SKM-1 (cell line): ENCODE results near the gene PCSK2.

Experiments used
- DNase-seq: peaks from one replicate; lab custom pipeline; 2025; ENCODE audit not compliant: unreplicated experiment; lab: John Stamatoyannopoulos, UW

Gene PCSK2

DNA sequence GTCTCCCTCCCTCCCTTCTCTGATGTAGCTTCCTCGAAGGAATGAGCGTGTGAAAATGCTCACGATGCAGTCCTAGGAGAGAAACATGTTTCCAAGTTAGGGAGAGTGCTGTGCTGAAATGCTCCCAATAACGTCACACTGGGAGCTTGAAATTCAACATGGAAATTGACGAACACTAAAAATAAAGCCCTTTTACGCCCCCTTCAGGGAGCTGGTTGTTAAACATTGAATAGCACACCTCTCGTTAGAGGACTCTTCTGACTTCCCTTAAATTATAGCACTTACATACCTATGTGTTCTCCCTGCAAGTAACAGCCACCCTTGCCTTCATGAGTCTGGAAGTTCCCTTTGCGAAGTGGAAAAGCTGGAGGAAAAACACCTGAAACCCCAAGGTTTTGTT is 215.7 kb downstream of the PCSK2 start:
- no peak for DNase-seq

DNA sequence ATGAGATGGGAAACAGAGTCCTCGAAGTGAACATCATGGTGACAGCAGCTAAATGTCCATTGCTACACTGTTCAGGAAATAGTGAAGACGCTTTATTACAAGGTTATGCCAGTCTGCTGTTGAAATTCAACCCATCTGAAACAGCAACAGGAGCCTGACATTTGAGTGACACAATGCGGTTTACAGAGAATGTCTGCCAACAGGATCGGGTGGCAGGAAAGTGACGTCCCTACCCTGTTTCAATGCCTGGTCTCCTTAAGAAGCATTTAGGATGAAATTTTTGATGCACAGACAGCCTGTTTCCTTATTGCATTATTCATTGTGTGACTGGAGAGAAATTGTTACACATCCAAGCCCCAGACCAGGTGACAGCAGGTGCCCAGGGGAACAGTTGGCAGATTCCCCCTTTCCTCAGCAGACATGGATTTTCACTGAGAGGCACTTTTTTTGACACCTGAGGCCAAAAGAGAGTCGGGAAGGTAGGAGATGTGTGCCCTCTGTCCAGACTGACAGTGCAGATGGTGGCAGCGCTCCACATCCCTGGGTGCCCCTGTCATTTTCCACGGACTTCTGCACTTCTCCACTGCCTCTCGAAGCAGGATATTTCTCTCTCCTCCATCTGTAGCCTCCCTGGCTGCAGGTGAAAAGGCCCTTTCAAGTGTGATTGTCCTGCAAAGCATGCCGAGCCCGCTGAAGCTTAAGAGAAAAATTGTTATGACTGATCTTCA is 216.5 kb downstream of the PCSK2 start:
- no peak for DNase-seq

GRCh38 chr20:17444091-17444490 is 217.3 kb downstream of the PCSK2 start:
- no peak for DNase-seq

- DNase-seq = no peak
These were observed 218.7 kb downstream of the PCSK2 start for GRCh38 chr20:17445543-17445942.

DNA sequence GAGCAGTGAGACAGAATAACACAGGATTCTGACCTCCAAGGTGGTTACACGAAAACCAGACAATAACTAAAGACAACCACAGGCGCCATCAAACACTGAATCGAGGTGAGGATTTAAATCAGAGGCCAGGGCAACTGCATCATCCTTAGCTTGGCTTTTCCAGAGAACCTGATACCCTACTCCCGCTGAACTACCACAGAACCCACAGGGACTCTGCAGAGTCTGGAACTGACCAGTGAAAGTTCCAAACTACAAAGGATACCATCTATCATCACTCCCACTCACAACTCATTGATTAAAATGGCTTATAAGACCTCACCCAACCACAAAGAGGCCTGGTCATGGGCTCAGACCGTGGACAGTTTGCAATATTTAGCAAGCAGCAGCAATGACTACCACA is 219.3 kb downstream of the PCSK2 start:
- no peak for DNase-seq

GRCh38 chr20:17448071-17448470 is 221.2 kb downstream of the PCSK2 start:
- no peak for DNase-seq

DNA sequence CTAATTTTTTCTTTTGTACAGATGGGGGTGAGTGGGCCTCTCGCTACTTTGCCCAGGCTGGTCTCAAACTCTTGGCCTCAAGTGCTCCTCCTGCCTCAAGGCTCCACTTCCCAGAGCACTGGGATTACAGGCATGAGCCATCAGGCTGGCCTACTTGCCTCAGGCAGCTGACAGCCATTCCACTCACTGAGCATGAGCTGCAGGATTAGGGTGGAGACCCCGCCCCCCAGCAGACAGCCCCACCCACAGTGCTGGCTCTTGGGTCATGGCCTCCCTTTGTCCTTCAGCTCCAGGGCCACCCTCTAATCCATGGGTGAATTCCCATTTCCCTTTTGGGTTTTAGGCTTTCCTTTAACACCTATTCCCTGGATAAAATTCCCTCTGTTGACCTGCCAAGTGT is 222.2 kb downstream of the PCSK2 start:
- no peak for DNase-seq

GRCh38 chr20:17452441-17452840 is 225.6 kb downstream of the PCSK2 start:
- DNase-seq = no peak

GRCh38 chr20:17453592-17453991 is 226.8 kb downstream of the PCSK2 start:
- DNase-seq = no peak

DNA sequence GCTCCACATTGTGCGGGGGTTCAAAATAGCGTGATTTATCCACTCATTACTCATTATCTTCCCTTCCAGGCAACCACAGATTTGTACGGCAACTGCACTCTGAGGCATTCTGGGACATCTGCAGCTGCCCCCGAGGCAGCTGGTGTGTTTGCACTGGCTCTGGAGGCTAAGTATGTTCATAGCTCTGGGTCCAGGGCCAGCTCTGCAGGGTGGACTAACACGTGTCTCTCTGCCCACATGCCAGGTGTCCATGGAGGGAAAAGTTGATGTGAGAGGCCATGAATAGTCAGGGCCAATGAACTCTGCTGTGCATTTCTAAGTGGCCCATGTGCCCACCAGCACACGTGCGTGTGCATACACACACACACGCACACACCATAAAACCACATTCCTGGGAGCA is 229.4 kb downstream of the PCSK2 start:
- DNase-seq = no peak

- no peak for DNase-seq
These were observed 230.2 kb downstream of the PCSK2 start for GRCh38 chr20:17457079-17457478.

DNA sequence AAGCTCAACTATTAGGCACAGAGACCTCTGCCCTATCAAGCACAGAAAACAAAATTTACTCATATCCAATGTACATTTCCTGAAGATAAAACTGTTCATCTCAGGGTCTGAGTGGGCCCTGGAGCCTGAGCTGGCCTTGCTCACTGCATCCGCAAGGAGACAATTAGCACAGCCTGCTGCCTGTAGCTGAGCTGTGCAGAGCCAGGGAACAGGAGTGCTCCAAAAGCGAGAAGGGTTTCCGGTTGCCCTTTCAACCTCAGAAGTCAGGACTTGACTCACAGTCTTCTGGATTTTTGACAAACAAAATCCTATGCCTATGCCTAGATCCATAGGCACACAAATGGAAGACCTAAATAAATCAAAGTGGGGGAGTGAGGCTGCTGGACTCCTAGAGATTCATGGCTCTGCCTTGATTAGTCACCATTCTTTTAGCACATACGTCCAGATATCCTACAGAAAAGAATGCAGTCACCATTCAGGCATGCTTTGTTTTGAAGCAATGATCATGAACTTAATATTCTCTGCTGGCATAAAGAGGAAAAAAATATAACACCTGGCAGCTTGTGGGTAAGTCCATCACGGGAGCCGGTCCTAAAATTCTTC is 230.8 kb downstream of the PCSK2 start:
- no peak for DNase-seq

GRCh38 chr20:17460119-17460518 is 233.3 kb downstream of the PCSK2 start:
- no peak for DNase-seq

DNA sequence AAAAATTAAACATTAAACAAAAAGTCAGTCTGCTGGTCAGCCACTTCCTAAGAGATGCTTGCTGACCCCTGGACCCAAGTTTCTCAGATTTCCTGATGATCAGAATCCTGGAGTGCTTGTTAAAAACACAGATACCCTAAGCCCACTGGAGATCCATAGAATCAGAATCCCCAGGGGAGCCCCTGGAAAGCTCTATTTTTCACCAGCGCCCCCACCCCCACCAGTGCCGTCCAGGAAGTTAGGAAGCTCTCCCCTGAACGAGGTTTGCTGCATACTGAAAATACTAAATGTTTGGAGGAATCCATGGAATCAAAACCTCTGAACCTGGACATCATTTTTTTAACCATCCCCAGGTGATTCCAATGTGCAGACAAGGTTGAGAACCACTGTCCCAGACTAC is 235.1 kb downstream of the PCSK2 start:
- no peak for DNase-seq

DNA sequence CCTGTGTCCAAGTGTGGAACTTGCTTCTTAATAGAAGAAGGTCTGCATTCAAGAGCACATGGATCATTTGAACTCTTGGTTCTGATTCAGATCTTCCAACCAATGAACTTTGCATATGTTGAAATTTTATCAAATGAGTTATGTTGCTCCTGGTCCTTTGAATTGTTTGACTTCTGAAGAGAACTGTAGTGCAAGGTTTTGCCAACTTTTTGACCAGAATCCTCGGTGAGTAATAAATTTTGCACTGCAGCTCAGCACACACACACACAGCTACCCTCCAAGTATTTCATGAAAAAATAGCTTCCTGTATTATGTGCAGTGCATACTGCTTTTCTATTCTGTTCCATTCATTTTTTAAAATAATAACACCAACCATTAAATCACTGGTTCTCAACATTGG is 236.9 kb downstream of the PCSK2 start:
- DNase-seq = no peak

DNA sequence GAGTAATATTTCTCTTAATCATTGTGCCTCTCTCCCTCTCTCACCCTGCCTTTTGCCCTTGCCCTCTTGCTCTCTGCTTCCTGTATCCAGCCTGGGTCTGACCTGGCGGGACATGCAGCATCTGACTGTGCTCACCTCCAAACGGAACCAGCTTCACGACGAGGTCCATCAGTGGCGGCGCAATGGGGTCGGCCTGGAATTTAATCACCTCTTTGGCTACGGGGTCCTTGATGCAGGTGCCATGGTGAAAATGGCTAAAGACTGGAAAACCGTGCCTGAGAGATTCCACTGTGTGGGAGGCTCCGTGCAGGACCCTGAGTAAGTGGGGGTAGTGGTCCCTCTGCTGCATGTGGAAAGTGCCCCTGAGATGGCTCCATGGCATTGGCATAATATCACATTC is 238.4 kb downstream of the PCSK2 start:
- no peak for DNase-seq

- no peak for DNase-seq
These were observed 239.8 kb downstream of the PCSK2 start for GRCh38 chr20:17466641-17467040.

DNA sequence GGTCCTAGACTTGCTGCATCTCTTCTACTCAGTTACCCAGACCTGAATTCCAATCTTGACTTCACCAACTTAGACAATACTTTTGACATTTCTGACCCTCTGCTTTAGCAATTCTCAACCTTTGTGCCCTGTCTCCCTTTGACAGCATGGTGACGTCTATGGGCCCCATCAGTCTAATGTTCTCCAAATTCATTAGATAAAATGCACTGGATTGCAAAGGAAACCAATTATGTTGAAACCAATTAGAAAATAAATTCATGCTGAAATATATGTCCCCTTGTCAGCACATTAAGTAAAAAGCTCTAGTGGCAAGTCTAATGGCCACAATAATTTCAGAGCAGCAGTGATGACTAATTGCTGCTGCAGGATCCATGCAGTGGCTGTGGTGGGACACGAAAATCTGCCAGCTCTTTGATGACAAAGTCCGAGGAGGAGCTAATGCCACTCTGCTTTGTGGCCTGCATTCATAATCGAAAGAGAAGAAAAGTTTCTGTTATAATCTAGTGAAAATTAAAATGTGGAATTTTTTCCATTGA is 240.3 kb downstream of the PCSK2 start:
- no peak for DNase-seq

GRCh38 chr20:17468073-17468840 is 241.4 kb downstream of the PCSK2 start:
- DNase-seq = no peak

DNA sequence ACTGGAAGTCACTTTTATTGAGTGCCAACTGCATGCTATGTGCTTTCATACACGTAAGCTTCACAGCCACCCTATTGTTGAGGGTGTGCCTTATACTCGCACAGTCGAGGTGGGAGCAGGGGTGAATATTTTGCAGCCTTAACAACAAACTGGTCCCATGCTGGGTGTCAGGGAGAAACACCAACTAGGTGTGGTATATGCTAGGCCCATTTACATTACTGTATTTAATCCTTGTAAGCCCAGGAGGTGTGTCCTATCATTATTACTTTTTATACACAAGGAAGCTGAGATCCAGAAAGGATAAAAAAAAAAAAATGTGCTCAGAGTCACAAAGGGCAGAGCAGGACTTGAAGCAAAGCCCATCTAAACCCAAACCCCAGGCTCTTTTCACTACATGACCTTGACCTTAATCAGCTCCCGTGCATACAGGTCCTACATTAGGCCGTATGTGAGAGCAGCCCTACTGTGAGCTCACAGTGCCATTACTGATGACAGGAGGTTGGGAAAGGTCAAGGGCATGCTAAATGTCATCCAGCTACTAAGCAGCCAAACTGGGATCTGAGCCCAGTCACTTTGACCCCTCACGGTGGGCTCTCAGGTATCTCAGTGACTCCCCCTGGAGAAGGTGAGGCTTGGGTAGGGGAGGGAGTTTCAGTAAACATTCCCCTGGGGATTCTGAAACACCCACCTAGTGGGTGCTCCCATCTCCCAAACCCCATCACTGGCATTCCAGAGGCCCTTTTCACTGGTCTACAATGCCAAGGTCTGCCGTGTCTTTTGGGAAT is 242.6 kb downstream of the PCSK2 start:
- no peak for DNase-seq

- no peak for DNase-seq
These were observed 243.7 kb downstream of the PCSK2 start for GRCh38 chr20:17470521-17470920.
